Keratinocyte (primary cell): Measurements from ENCODE around the gene ADAMTS17. TPM values are rescaled to one million over a fixed set of nuclear protein-coding genes. Genes with fewer than 3 reads are reported as not detected.

ENCODE experiments used
- DNase-seq: peaks from one replicate; pipeline ENCODE4 v3.0.0-alpha.2; 2011; ENCODE audit warnings: low read depth, missing footprints, low spot score
- FAIRE-seq: peaks from 2 replicates; lab custom pipeline; 2011; peaks lifted over from hg19 to GRCh38; lab: Jason Lieb, UNC
- H2AFZ ChIP-seq: 2 replicates; pipeline ENCODE4 v1.6.0; 2012; ENCODE audit warnings: low read length, control low read depth, inconsistent platforms; ENCODE audit not compliant: control insufficient read depth
- H3K27ac ChIP-seq: 2 replicates; pipeline ENCODE4 v1.5.1; 2011; ENCODE audit warnings: low read length; ENCODE audit not compliant: control insufficient read depth, insufficient read depth
- H3K27me3 ChIP-seq: 3 replicates; pipeline ENCODE4 v1.6.0; 2011; ENCODE audit warnings: low read length; ENCODE audit not compliant: control insufficient read depth, insufficient read depth; ENCODE audit errors: extremely low read depth
- H3K36me3 ChIP-seq, 2 experiments: 2 replicates in 1 of 2; 3 replicates in 1 of 2; pipeline ENCODE4 v1.5.1; 2011; ENCODE audit warnings: low read length in 2 of 2, mild to moderate bottlenecking in 1 of 2; ENCODE audit not compliant: control insufficient read depth in 2 of 2, insufficient read depth in 2 of 2; ENCODE audit errors: extremely low read depth in 1 of 2
- H3K4me1 ChIP-seq: 3 replicates; pipeline ENCODE4 v1.5.1; 2011; ENCODE audit warnings: low read length; ENCODE audit not compliant: control insufficient read depth, insufficient read depth; ENCODE audit errors: extremely low read depth
- H3K4me2 ChIP-seq: 3 replicates; pipeline ENCODE4 v1.6.0; 2011; ENCODE audit warnings: low read depth, low read length; ENCODE audit not compliant: control insufficient read depth, insufficient read depth; ENCODE audit errors: extremely low read depth
- H3K4me3 ChIP-seq, 3 experiments: fragments of 200-600 bp in 1 of 3; sonication (generic) in 1 of 3; 2 replicates in 2 of 3; 3 replicates in 1 of 3; pipeline ENCODE4 v1.5.1; 2011 to 2016; ENCODE audit warnings: low read length in 3 of 3, mild to moderate bottlenecking in 3 of 3, control low read depth in 2 of 3, inconsistent platforms in 1 of 3, low read depth in 1 of 3, mixed read lengths in 1 of 3, mixed run types in 1 of 3, moderate library complexity in 1 of 3; ENCODE audit not compliant: control insufficient read depth in 2 of 3, insufficient read depth in 2 of 3; ENCODE audit errors: extremely low read depth in 1 of 3
- H3K79me2 ChIP-seq: 2 replicates; pipeline ENCODE4 v1.6.0; 2012; ENCODE audit warnings: low read length; ENCODE audit not compliant: control insufficient read depth, insufficient read depth
- H3K9ac ChIP-seq: 3 replicates; pipeline ENCODE4 v1.6.0; 2011; ENCODE audit warnings: low read length; ENCODE audit not compliant: control insufficient read depth, insufficient read depth; ENCODE audit errors: extremely low read depth
- H3K9me1 ChIP-seq: 3 replicates; pipeline ENCODE4 v1.6.0; 2011; ENCODE audit warnings: low read length; ENCODE audit not compliant: control insufficient read depth, insufficient read depth; ENCODE audit errors: extremely low read depth
- H3K9me3 ChIP-seq: 2 replicates; pipeline ENCODE4 v1.5.1; 2012; ENCODE audit warnings: low read depth, low read length; ENCODE audit not compliant: control insufficient read depth
- H4K20me1 ChIP-seq: 3 replicates; pipeline ENCODE4 v1.6.0; 2011; ENCODE audit warnings: low read length; ENCODE audit not compliant: control insufficient read depth, insufficient read depth; ENCODE audit errors: extremely low read depth
- CTCF ChIP-seq, 3 experiments: IDR thresholded peaks in 1 of 3; conservative IDR thresholded peaks in 1 of 3; optimal IDR thresholded peaks in 1 of 3; 2 replicates in 2 of 3; 3 replicates in 1 of 3; pipeline versions ENCODE3 to v1.5.1; 2011; ENCODE audit warnings: low read length in 3 of 3, mild to moderate bottlenecking in 3 of 3, moderate library complexity in 2 of 3, control low read depth in 1 of 3, inconsistent platforms in 1 of 3; ENCODE audit not compliant: insufficient read depth in 2 of 3; ENCODE audit errors: extremely low read depth in 1 of 3
- EZH2 ChIP-seq: IDR thresholded peaks from one replicate; pipeline ENCODE4 v1.6.1; 2012; ENCODE audit warnings: inconsistent platforms, mild to moderate bottlenecking, low read length, moderate library complexity
- dilution Hi-C: fragments of 300-500 bp; cut with MboI; formaldehyde crosslinking; loops from one replicate; pipeline ENCODE4 v1.7.0; 2020; ENCODE audit warnings: low sequenced_read_pairs; ENCODE audit not compliant: extremely low pct_ligation_motif_present
- polyA plus RNA-seq, 5 experiments: library from polyadenylated mRNA; depleted of rRNA in 3 of 5; stranded (reverse) in 3 of 5; stranded (forward) in 1 of 5; unstranded in 1 of 5; fragments of >200 nt; gene quantifications; 1 replicate in 1 of 5; 2 replicates in 3 of 5; 3 replicates in 1 of 5; pipeline versions ENCODE4 v1.2.1 to v1.2.3, GENCODE V29; 2011 to 2012; ENCODE audit warnings: missing spikeins in 2 of 5, low read depth in 1 of 5, low replicate concordance in 1 of 5

Gene ADAMTS17
- polyA plus RNA-seq, 1 donor (not counting 4 experiments of a cell fraction or from before 2014, with no cell fraction given): 0.18 TPM

DNA sequence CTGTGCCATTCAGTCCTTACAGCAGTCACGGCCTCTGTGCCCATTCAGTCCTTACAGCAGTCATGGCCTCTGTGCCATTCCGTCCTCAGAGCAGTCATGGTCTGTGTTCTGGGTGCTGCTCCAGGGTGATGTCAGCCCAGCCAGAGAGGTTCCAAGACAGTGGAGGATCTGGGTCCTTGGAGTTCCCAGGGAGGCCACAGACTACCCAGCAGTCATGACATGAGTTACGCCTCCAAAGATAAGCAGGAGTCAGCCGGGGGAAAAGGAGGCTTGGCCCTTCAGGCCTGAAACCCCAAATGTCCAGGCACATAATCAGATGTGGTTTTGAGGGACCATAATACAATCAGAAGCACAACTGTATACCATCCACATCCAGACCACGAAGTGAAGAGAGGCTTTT lies 115.7 kb downstream of the ADAMTS17 start:
- Histone ChIP-seq H3K4me3 (no peak overlapping the region), H2AFZ (no peak overlapping the region), H4K20me1 (no peaks in the 10 kb centered on the region), H3K9me1 (no peaks in the 10 kb centered on the region), H3K27me3 (peaks cover 41% of the 10 kb centered on the region), H3K36me3 (no peaks in the 10 kb centered on the region), H3K4me1 (peaks cover 5% of the 10 kb centered on the region), H3K9me3 (no peaks in the 10 kb centered on the region), H3K4me2 (no peak overlapping the region), H3K79me2 (no peaks in the 10 kb centered on the region), H3K27ac (no peak overlapping the region), H3K9ac (no peak overlapping the region)
- DNase-seq: no peak
- no peak for FAIRE-seq
- dilution Hi-C loops: no loop called here
- no peak for TF ChIP-seq EZH2
- TF ChIP-seq CTCF (optimal IDR thresholded peaks at IDR 0.05 in 1 of 3, IDR thresholded peaks at IDR 0.05 in 1 of 3, conservative IDR thresholded peaks at IDR 0.05 in 1 of 3; ENCODE audit: extremely low read depth in 1 of 3, insufficient read depth in 2 of 3, low read length in 3 of 3): no peak

- H2AFZ ChIP-seq: no peak overlapping the region
- TF ChIP-seq CTCF (optimal IDR thresholded peaks at IDR 0.05 in 1 of 3, IDR thresholded peaks at IDR 0.05 in 1 of 3, conservative IDR thresholded peaks at IDR 0.05 in 1 of 3; ENCODE audit: extremely low read depth in 1 of 3, insufficient read depth in 2 of 3, low read length in 3 of 3) (no peak), EZH2 (no peak)
- H3K4me2 ChIP-seq: no peak overlapping the region
- H3K9me1 ChIP-seq: no peaks in the 10 kb centered on the region
- H3K36me3 ChIP-seq: no peaks in the 10 kb centered on the region
- DNase-seq (peak; percentile 38), FAIRE-seq (no peak)
- no peak overlapping the region for H3K9ac ChIP-seq
- peaks cover 5% of the 10 kb centered on the region for H3K4me1 ChIP-seq
- dilution Hi-C loops: no loop called here
- H3K9me3 ChIP-seq: no peaks in the 10 kb centered on the region
- no peaks in the 10 kb centered on the region for H4K20me1 ChIP-seq
- no peak overlapping the region for H3K27ac ChIP-seq
- H3K79me2 ChIP-seq: no peaks in the 10 kb centered on the region
- H3K4me3 ChIP-seq: no peak overlapping the region
- peaks cover 33% of the 10 kb centered on the region for H3K27me3 ChIP-seq
These were observed 117.3 kb downstream of the ADAMTS17 start for GRCh38 chr15:100224206-100225185.
